Astrocyte (in vitro differentiated cells and primary cell): Measurements from ENCODE around the gene NFIA. TPM values are rescaled to one million over a fixed set of nuclear protein-coding genes. Genes with fewer than 3 reads are reported as not detected.

Source experiments
- DNase-seq: peaks from one replicate; pipeline ENCODE4 v3.0.0-alpha.2; 2010; ENCODE audit warnings: low read depth
- FAIRE-seq: peaks from 2 replicates; lab custom pipeline; 2011; peaks lifted over from hg19 to GRCh38; lab: Jason Lieb, UNC
- H2AFZ ChIP-seq: 2 replicates; pipeline ENCODE4 v1.6.0; 2012; ENCODE audit warnings: low read depth, low read length, inconsistent platforms
- H3K27ac ChIP-seq: 2 replicates; pipeline ENCODE4 v1.5.1; 2011; ENCODE audit warnings: low read depth, low read length, inconsistent platforms
- H3K27me3 ChIP-seq: 2 replicates; pipeline ENCODE4 v1.6.0; 2011; ENCODE audit warnings: low read length, inconsistent platforms; ENCODE audit not compliant: insufficient read depth
- H3K36me3 ChIP-seq: 2 replicates; pipeline ENCODE4 v1.5.1; 2011; ENCODE audit warnings: low read length, inconsistent platforms; ENCODE audit not compliant: insufficient read depth
- H3K4me1 ChIP-seq: 2 replicates; pipeline ENCODE4 v1.5.1; 2011; ENCODE audit warnings: low read length, inconsistent platforms; ENCODE audit not compliant: insufficient read depth
- H3K4me2 ChIP-seq: 2 replicates; pipeline ENCODE4 v1.6.0; 2012; ENCODE audit warnings: low read length, inconsistent platforms
- H3K4me3 ChIP-seq: 2 replicates; pipeline ENCODE4 v1.5.1; 2011; ENCODE audit warnings: low read depth, mild to moderate bottlenecking, low read length, inconsistent platforms; ENCODE audit not compliant: insufficient read depth
- H3K79me2 ChIP-seq: 2 replicates; pipeline ENCODE4 v1.6.0; 2012; ENCODE audit warnings: mild to moderate bottlenecking, low read length, inconsistent platforms; ENCODE audit not compliant: insufficient read depth
- H3K9ac ChIP-seq: 2 replicates; pipeline ENCODE4 v1.6.0; 2012; ENCODE audit warnings: mild to moderate bottlenecking, low read length, inconsistent platforms
- H3K9me3 ChIP-seq: 2 replicates; pipeline ENCODE4 v1.5.1; 2012; ENCODE audit warnings: low read depth, mild to moderate bottlenecking, low read length, inconsistent platforms; ENCODE audit not compliant: insufficient read depth
- H4K20me1 ChIP-seq: 2 replicates; pipeline ENCODE4 v1.6.0; 2012; ENCODE audit warnings: low read length, inconsistent platforms; ENCODE audit not compliant: insufficient read depth
- H3K27ac Mint-ChIP-seq: one replicate; pipeline ENCODE4 v1.8.0; 2021; ENCODE audit warnings: mild to moderate bottlenecking, mixed read lengths; ENCODE audit not compliant: unreplicated experiment
- H3K27me3 Mint-ChIP-seq: one replicate; pipeline ENCODE4 v1.8.0; 2021; ENCODE audit warnings: low read depth, mixed read lengths; ENCODE audit not compliant: unreplicated experiment
- H3K36me3 Mint-ChIP-seq: one replicate; pipeline ENCODE4 v1.8.0; 2021; ENCODE audit warnings: low read depth, mixed read lengths; ENCODE audit not compliant: unreplicated experiment
- H3K4me1 Mint-ChIP-seq: one replicate; pipeline ENCODE4 v1.8.0; 2021; ENCODE audit warnings: low read depth, mixed read lengths; ENCODE audit not compliant: unreplicated experiment
- H3K4me3 Mint-ChIP-seq: one replicate; pipeline ENCODE4 v1.8.0; 2021; ENCODE audit warnings: mild to moderate bottlenecking, moderate library complexity, mixed read lengths; ENCODE audit not compliant: unreplicated experiment
- H3K9me3 Mint-ChIP-seq: one replicate; pipeline ENCODE4 v1.8.0; 2021; ENCODE audit warnings: mild to moderate bottlenecking, mixed read lengths; ENCODE audit not compliant: unreplicated experiment
- EZH2 ChIP-seq: IDR thresholded peaks from 2 replicates; pipeline ENCODE4 v1.6.1; 2012; ENCODE audit warnings: mild to moderate bottlenecking, low read length, inconsistent platforms; ENCODE audit not compliant: insufficient read depth
- total RNA-seq: library from RNA; stranded (reverse); gene quantifications from 2 replicates; pipeline ENCODE4 v1.2.1, GENCODE V29; 2021
- TF ChIP-seq, protein P1 (sequence below): IDR thresholded peaks from 2 replicates; pipeline ENCODE4 v1.5.1; 2011; ENCODE audit warnings: low read depth, mild to moderate bottlenecking, inconsistent platforms, low read length, moderate library complexity; ENCODE audit not compliant: insufficient read depth

Gene NFIA
- total RNA-seq, 1 donor from 2014 or later: 4.6 TPM

DNA sequence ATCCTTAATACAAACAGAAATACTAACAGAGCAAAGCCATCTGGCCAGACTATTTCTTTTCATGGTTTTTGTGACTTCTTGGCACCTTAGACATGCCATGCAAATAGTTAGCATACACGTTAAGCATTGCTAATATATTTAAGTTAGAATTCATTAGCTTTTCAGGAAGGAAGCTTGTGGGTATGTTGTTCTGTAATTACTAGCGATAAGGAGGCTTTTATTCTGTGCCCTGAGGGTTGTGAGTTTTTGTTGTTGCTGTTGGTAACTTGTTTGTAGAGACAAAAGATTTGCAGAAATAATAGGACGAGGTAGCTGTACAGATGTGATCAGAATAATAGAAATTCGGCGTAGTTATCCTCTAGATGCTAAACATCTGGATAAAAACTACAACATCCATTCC is 337.3 kb downstream of the NFIA start:
- Histone ChIP-seq H3K4me2 (no peak overlapping the region), H3K79me2 (no peaks in the 10 kb centered on the region), H4K20me1 (no peaks in the 10 kb centered on the region), H3K9me3 (no peaks in the 10 kb centered on the region), H2AFZ (no peak overlapping the region), H3K9ac (no peak overlapping the region), H3K4me1 (no peaks in the 10 kb centered on the region), H3K36me3 (no peaks in the 10 kb centered on the region), H3K27ac (no peak overlapping the region), H3K27me3 (no peaks in the 10 kb centered on the region), H3K4me3 (no peak overlapping the region)
- H3K27me3 Mint-ChIP-seq: no peaks in the 10 kb centered on the region
- H3K27ac Mint-ChIP-seq: no peak overlapping the region
- no peak for DNase-seq
- no peaks in the 10 kb centered on the region for H3K36me3 Mint-ChIP-seq
- no peaks in the 10 kb centered on the region for H3K4me1 Mint-ChIP-seq
- no peaks in the 10 kb centered on the region for H3K9me3 Mint-ChIP-seq
- no peak overlapping the region for H3K4me3 Mint-ChIP-seq
- no peak for FAIRE-seq
- no peak for TF ChIP-seq EZH2
- TF ChIP-seq, protein P1, sequence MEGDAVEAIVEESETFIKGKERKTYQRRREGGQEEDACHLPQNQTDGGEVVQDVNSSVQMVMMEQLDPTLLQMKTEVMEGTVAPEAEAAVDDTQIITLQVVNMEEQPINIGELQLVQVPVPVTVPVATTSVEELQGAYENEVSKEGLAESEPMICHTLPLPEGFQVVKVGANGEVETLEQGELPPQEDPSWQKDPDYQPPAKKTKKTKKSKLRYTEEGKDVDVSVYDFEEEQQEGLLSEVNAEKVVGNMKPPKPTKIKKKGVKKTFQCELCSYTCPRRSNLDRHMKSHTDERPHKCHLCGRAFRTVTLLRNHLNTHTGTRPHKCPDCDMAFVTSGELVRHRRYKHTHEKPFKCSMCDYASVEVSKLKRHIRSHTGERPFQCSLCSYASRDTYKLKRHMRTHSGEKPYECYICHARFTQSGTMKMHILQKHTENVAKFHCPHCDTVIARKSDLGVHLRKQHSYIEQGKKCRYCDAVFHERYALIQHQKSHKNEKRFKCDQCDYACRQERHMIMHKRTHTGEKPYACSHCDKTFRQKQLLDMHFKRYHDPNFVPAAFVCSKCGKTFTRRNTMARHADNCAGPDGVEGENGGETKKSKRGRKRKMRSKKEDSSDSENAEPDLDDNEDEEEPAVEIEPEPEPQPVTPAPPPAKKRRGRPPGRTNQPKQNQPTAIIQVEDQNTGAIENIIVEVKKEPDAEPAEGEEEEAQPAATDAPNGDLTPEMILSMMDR: no peak

DNA sequence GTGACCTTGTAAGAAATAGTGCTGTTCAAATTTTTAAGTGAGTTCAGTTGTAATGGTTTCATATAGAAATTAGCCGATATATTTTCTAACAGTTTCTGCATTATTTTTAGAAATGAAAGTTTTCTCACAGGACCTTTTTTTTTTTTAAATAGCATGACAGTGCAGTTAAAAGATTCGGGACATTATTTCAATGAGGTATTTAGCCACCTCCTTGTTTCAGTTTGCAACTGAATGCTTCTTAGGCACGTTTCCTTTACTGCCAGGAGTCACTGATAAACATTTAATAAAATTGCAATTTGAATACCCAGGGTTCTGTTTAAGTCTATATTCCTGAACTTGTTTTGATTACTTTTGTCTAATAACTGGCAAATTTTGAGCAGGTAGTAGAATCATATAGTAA is 337.9 kb downstream of the NFIA start:
- Histone ChIP-seq H3K27ac (no peak overlapping the region), H3K4me1 (no peaks in the 10 kb centered on the region), H3K27me3 (no peaks in the 10 kb centered on the region), H3K4me3 (no peak overlapping the region), H3K79me2 (no peaks in the 10 kb centered on the region), H4K20me1 (no peaks in the 10 kb centered on the region), H3K9me3 (no peaks in the 10 kb centered on the region), H3K9ac (no peak overlapping the region), H3K36me3 (no peaks in the 10 kb centered on the region), H2AFZ (no peak overlapping the region), H3K4me2 (no peak overlapping the region)
- H3K27me3 Mint-ChIP-seq: no peaks in the 10 kb centered on the region
- no peak overlapping the region for H3K27ac Mint-ChIP-seq
- H3K4me1 Mint-ChIP-seq: no peaks in the 10 kb centered on the region
- FAIRE-seq (no peak), DNase-seq (no peak)
- no peak overlapping the region for H3K4me3 Mint-ChIP-seq
- H3K36me3 Mint-ChIP-seq: no peaks in the 10 kb centered on the region
- TF ChIP-seq EZH2: no peak
- TF ChIP-seq, protein P1: no peak
- no peaks in the 10 kb centered on the region for H3K9me3 Mint-ChIP-seq

- no peaks in the 10 kb centered on the region for H3K36me3 ChIP-seq
- no peak overlapping the region for H3K4me2 ChIP-seq
- H3K79me2 ChIP-seq: no peaks in the 10 kb centered on the region
- H3K9ac ChIP-seq: no peak overlapping the region
- no peaks in the 10 kb centered on the region for H3K9me3 ChIP-seq
- no peaks in the 10 kb centered on the region for H3K27me3 ChIP-seq
- no peaks in the 10 kb centered on the region for H4K20me1 ChIP-seq
- Mint-ChIP-seq H3K4me1 (no peaks in the 10 kb centered on the region), H3K27ac (no peak overlapping the region), H3K27me3 (peaks cover under 1% of the 10 kb centered on the region), H3K36me3 (no peaks in the 10 kb centered on the region), H3K9me3 (no peaks in the 10 kb centered on the region), H3K4me3 (no peak overlapping the region)
- TF ChIP-seq EZH2: no peak
- TF ChIP-seq, protein P1: no peak
- no peaks in the 10 kb centered on the region for H3K4me1 ChIP-seq
- no peak overlapping the region for H3K27ac ChIP-seq
- no peak overlapping the region for H2AFZ ChIP-seq
- FAIRE-seq (no peak), DNase-seq (no peak)
- H3K4me3 ChIP-seq: no peak overlapping the region
These were observed 338.8 kb downstream of the NFIA start for GRCh38 chr1:61420909-61421835.
